Endothelial cell of umbilical vein (primary cell): Measurements from ENCODE around the gene CACNG4. TPM values are rescaled to one million over a fixed set of nuclear protein-coding genes. Genes with fewer than 3 reads are reported as not detected.

Source experiments
- BruUV-seq: library from RNA; stranded (reverse); fragments of 400-500 nt; replicated peaks from 2 replicates; lab custom pipeline; 2021; lab: Mats Ljungman, UMichigan
- CTCF ChIA-PET: fragments of 300-600, 350-600 bp; sonication (Branson Sonifier 250); formaldehyde crosslinking; loops from one replicate; lab custom pipeline; 2021; ENCODE audit warnings: antibody characterized with exemption, inconsistent platforms; lab: Charles Lee
- POLR2A ChIA-PET: fragments of 300-600, 350-600 bp; sonication (Branson Sonifier 250); formaldehyde crosslinking; loops from one replicate; lab custom pipeline; 2021; ENCODE audit warnings: antibody characterized with exemption, inconsistent platforms; lab: Charles Lee
- DNase-seq: peaks from one replicate; pipeline ENCODE4 v3.0.0-alpha.2; 2011; ENCODE audit warnings: low read depth, low spot score
- FAIRE-seq: peaks from 2 replicates; lab custom pipeline; 2011; peaks lifted over from hg19 to GRCh38; lab: Jason Lieb, UNC
- H2AFZ ChIP-seq: 2 replicates; pipeline ENCODE4 v1.6.0; 2012; ENCODE audit warnings: low read depth, low read length, control low read depth, inconsistent platforms
- H3K27ac ChIP-seq: 2 replicates; pipeline ENCODE4 v1.5.1; 2011; ENCODE audit warnings: low read depth, mild to moderate bottlenecking, control low read depth, low read length, moderate library complexity; ENCODE audit not compliant: insufficient read depth
- H3K27me3 ChIP-seq, 2 experiments: 2 replicates each; pipeline versions ENCODE4 v1.6.0 to v1.6.1; 2011; ENCODE audit warnings: low read length in 2 of 2, mixed read lengths in 1 of 2; ENCODE audit not compliant: control insufficient read depth in 2 of 2, insufficient read depth in 2 of 2
- H3K36me3 ChIP-seq, 2 experiments: 2 replicates in 1 of 2; 3 replicates in 1 of 2; pipeline ENCODE4 v1.5.1; 2011; ENCODE audit warnings: low read length in 2 of 2, mild to moderate bottlenecking in 1 of 2, moderate library complexity in 1 of 2; ENCODE audit not compliant: control insufficient read depth in 2 of 2, insufficient read depth in 2 of 2; ENCODE audit errors: extremely low read depth in 1 of 2
- H3K4me1 ChIP-seq: 3 replicates; pipeline ENCODE4 v1.5.1; 2011; ENCODE audit warnings: mild to moderate bottlenecking, low read length; ENCODE audit not compliant: control insufficient read depth, insufficient read depth; ENCODE audit errors: extremely low read depth
- H3K4me2 ChIP-seq: 2 replicates; pipeline ENCODE4 v1.6.1; 2011; ENCODE audit warnings: low read length, control low read depth, mixed read lengths; ENCODE audit not compliant: insufficient read depth
- H3K4me3 ChIP-seq, 3 experiments: fragments of 200-600 bp in 1 of 3; sonication (generic), shearing (Covaris generic) in 1 of 3; replicated peaks in 1 of 3; 2 replicates each; pipeline ENCODE4 v1.5.1; 2011 to 2016; ENCODE audit warnings: control low read depth in 3 of 3, low read length in 3 of 3, mild to moderate bottlenecking in 2 of 3, inconsistent platforms in 1 of 3, low read depth in 1 of 3, moderate library complexity in 1 of 3; ENCODE audit not compliant: insufficient read depth in 1 of 3
- H3K79me2 ChIP-seq: 2 replicates; pipeline ENCODE4 v1.6.0; 2012; ENCODE audit warnings: low read length, inconsistent platforms; ENCODE audit not compliant: control insufficient read depth, insufficient read depth
- H3K9ac ChIP-seq: replicated peaks from 2 replicates; pipeline ENCODE3; 2011; ENCODE audit warnings: low read length, control low read depth; ENCODE audit not compliant: insufficient read depth; ENCODE audit errors: extremely low read depth
- H3K9me1 ChIP-seq: replicated peaks from 3 replicates; pipeline ENCODE4 v1.6.0; 2011; ENCODE audit warnings: mild to moderate bottlenecking, low read length; ENCODE audit not compliant: control insufficient read depth, insufficient read depth; ENCODE audit errors: extremely low read depth
- H3K9me3 ChIP-seq: replicated peaks from 2 replicates; pipeline ENCODE4 v1.5.1; 2012; ENCODE audit warnings: low read length, inconsistent platforms; ENCODE audit not compliant: control insufficient read depth, insufficient read depth
- H4K20me1 ChIP-seq: replicated peaks from 2 replicates; pipeline ENCODE3; 2011; ENCODE audit warnings: mild to moderate bottlenecking, low read length; ENCODE audit not compliant: control insufficient read depth, insufficient read depth; ENCODE audit errors: extremely low read depth
- EZH2 ChIP-seq: IDR thresholded peaks from 2 replicates; pipeline ENCODE4 v1.6.1; 2012; ENCODE audit warnings: borderline replicate concordance, low read depth, mild to moderate bottlenecking, moderate library complexity, low read length, inconsistent platforms; ENCODE audit not compliant: severe bottlenecking
- GATA2 ChIP-seq: IDR thresholded peaks from 2 replicates; pipeline ENCODE4 v1.7.0; 2011; ENCODE audit warnings: low read depth, mild to moderate bottlenecking, moderate library complexity, mixed read lengths, low read length; ENCODE audit not compliant: insufficient read length, insufficient read depth
- JUN ChIP-seq: IDR thresholded peaks from 2 replicates; pipeline ENCODE4 v1.6.1; 2011; ENCODE audit warnings: borderline replicate concordance, low read depth; ENCODE audit not compliant: insufficient read length, insufficient read depth
- MYC ChIP-seq: IDR thresholded peaks from one replicate; pipeline ENCODE4 v1.6.1; 2011; ENCODE audit warnings: mild to moderate bottlenecking, low read depth, low read length
- POLR2A ChIP-seq: IDR thresholded peaks from 2 replicates; pipeline ENCODE4 v1.6.1; 2012; ENCODE audit warnings: low read depth, mild to moderate bottlenecking, control low read depth, low read length
- POLR2AphosphoS5 ChIP-seq: IDR thresholded peaks from 2 replicates; pipeline ENCODE4 v1.6.1; 2012; ENCODE audit warnings: low read depth, mild to moderate bottlenecking, control low read depth, low read length, moderate library complexity; ENCODE audit not compliant: insufficient read depth
- dilution Hi-C: fragments of 300-500 bp; cut with MboI; formaldehyde crosslinking; loops from one replicate; pipeline ENCODE4 v1.15.0; 2019; ENCODE audit warnings: low sequenced_read_pairs; ENCODE audit not compliant: extremely low pct_ligation_motif_present
- intact Hi-C: fragments of 100-400 bp; cut with micrococcal nuclease; formaldehyde crosslinking; loops from one replicate; pipeline ENCODE4 v1.10.0; 2022
- polyA plus RNA-seq, 4 experiments: library from polyadenylated mRNA; depleted of rRNA in 3 of 4; stranded (reverse) in 3 of 4; unstranded in 1 of 4; fragments of >200 nt; gene quantifications; 2 replicates each; pipeline versions ENCODE4 v1.2.1 to v1.2.3, GENCODE V29; 2011 to 2012; ENCODE audit warnings: missing spikeins in 1 of 4
- total RNA-seq: library from RNA; stranded (reverse); gene quantifications from 2 replicates; pipeline ENCODE4 v1.2.3, GENCODE V29; 2021
- TF ChIP-seq, protein P1 (sequence below), 2 donors: IDR thresholded peaks; 1 replicate in 1 of 2; 2 replicates in 1 of 2; pipeline ENCODE4 v1.5.1; 2011; ENCODE audit warnings: low read length in 2 of 2, mild to moderate bottlenecking in 2 of 2, moderate library complexity in 2 of 2, control low read depth in 1 of 2, inconsistent platforms in 1 of 2, low read depth in 1 of 2; ENCODE audit not compliant: insufficient read depth in 1 of 2; ENCODE audit errors: extremely low read depth in 1 of 2

CACNG4 gene
- total and polyA plus RNA-seq, 2 donors (not counting 3 experiments of a cell fraction or from before 2014, with no cell fraction given): not detected

DNA sequence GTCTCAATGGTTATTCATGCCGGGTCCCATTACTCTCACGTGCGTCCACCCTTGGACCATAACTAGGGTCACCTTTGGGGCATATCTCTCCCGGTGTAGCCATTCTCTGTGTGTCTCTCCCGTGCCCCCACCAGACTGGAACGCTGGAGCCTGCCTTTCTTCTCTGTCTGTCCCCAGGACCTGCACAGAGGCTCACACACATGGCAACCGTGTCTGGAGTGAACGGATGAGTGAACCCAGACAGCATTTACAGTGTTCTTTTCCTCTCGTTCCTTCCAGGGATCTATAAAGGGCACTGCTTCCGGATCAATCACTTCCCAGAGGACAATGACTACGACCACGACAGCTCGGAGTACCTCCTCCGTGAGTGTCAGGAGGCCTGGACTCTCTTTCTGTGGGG lies 53.4 kb downstream of the CACNG4 start:
- BruUV-seq: no TSS peak
- ChIA-PET POLR2A (no interaction called here), CTCF (no interaction called here)
- Histone ChIP-seq H3K27me3 (no peaks in the 10 kb centered on the region), H3K79me2 (no peaks in the 10 kb centered on the region), H4K20me1 (no peaks in the 10 kb centered on the region), H3K4me1 (no peaks in the 10 kb centered on the region), H3K4me2 (no peak overlapping the region), H3K27ac (no peak overlapping the region), H3K9me1 (no peaks in the 10 kb centered on the region), H3K9ac (no peak overlapping the region), H3K36me3 (no peaks in the 10 kb centered on the region), H3K9me3 (no peaks in the 10 kb centered on the region), H2AFZ (no peak overlapping the region), H3K4me3 (no peak overlapping the region)
- DNase-seq: no peak
- FAIRE-seq: no peak
- TF ChIP-seq POLR2A: no peak
- no peak for TF ChIP-seq EZH2
- no peak for TF ChIP-seq MYC
- TF ChIP-seq, protein P1, sequence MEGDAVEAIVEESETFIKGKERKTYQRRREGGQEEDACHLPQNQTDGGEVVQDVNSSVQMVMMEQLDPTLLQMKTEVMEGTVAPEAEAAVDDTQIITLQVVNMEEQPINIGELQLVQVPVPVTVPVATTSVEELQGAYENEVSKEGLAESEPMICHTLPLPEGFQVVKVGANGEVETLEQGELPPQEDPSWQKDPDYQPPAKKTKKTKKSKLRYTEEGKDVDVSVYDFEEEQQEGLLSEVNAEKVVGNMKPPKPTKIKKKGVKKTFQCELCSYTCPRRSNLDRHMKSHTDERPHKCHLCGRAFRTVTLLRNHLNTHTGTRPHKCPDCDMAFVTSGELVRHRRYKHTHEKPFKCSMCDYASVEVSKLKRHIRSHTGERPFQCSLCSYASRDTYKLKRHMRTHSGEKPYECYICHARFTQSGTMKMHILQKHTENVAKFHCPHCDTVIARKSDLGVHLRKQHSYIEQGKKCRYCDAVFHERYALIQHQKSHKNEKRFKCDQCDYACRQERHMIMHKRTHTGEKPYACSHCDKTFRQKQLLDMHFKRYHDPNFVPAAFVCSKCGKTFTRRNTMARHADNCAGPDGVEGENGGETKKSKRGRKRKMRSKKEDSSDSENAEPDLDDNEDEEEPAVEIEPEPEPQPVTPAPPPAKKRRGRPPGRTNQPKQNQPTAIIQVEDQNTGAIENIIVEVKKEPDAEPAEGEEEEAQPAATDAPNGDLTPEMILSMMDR (IDR thresholded peaks at IDR 0.05; ENCODE audit: extremely low read depth in 1 of 2, insufficient read depth in 1 of 2, low read depth in 1 of 2, low read length in 2 of 2): no peak
- no peak for TF ChIP-seq JUN
- TF ChIP-seq GATA2: no peak
- TF ChIP-seq POLR2AphosphoS5: no peak
- dilution Hi-C loops (no loop called here), intact Hi-C loops (no loop called here)
